ENCODE data around the gene PARD3. TPM values are rescaled to one million over a fixed set of nuclear protein-coding genes. Genes with fewer than 3 reads are reported as not detected.

The PARD3 gene
- total RNA-seq, 3 donors from 2014 or later (not counting 1 experiment from before 2014, with no cell fraction given): 0.14 to 0.49 (median 0.38) TPM

DNA sequence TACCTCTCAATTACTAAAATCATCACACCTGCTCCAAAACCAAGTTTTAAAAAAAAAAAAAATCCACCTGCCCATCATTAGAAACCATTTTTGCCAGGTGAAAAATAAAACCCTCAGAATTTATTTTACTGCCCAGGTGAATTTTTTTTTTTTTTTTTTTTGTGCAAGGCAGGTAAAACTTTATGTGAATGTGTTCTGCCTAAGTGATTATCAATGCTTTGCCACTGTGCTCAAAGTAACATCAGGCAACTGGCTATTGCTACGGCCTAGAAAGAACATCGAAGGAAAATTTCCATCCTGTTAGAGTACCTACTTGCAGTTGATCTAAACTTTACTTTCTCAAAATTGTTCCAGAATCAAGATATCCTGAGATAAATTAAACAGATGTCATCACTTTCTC, 512.1 kb downstream of the PARD3 start:
- Histone ChIP-seq H3K27me3 (ENCODE audit: control insufficient read depth, insufficient read depth, low read length) (no peaks in the 10 kb centered on the region), H3K36me3 (ENCODE audit: control insufficient read depth, insufficient read depth, low read length) (no peaks in the 10 kb centered on the region), H3K4me3 (ENCODE audit: low read length) (no peak overlapping the region), H3K4me1 (ENCODE audit: control insufficient read depth, insufficient read depth, low read length) (no peaks in the 10 kb centered on the region), H3K9me3 (ENCODE audit: control insufficient read depth, insufficient read depth, low read length) (no peaks in the 10 kb centered on the region), H3K27ac (ENCODE audit: low read length) (no peak overlapping the region)
- no peak for TF ChIP-seq CTCF (IDR thresholded peaks at IDR 0.05)
- Mint-ChIP-seq H3K27me3 (ENCODE audit: low read depth in 2 of 2) (peaks cover 8 to 10% of the 10 kb centered on the region in 2 donors), H3K9me3 (no peaks in the 10 kb centered on the region), H3K27ac (no peak overlapping the region), H3K4me1 (no peaks in the 10 kb centered on the region), H3K4me3 (no peak overlapping the region), H3K36me3 (no peaks in the 10 kb centered on the region)
- intact Hi-C loops (cut with micrococcal nuclease): no loop called here
- ATAC-seq (no peak), DNase-seq (no peak)
- whole genome bisulfite sequencing (ENCODE audit: insufficient coverage): 94% methylated on average over 2 of the region's 2 CpGs

GRCh38 chr10:34299105-34299611, 515.9 kb downstream of the PARD3 start:
- TF ChIP-seq CTCF (IDR thresholded peaks at IDR 0.05): no peak
- DNase-seq: no peak
- Mint-ChIP-seq H3K36me3 (no peaks in the 10 kb centered on the region), H3K4me3 (no peak overlapping the region), H3K27me3 (ENCODE audit: low read depth in 2 of 2) (peaks cover 8 to 13% of the 10 kb centered on the region in 2 donors), H3K4me1 (no peaks in the 10 kb centered on the region), H3K27ac (no peak overlapping the region), H3K9me3 (no peaks in the 10 kb centered on the region)
- Histone ChIP-seq H3K4me3 (ENCODE audit: low read length) (no peak overlapping the region), H3K27ac (ENCODE audit: low read length) (no peak overlapping the region), H3K36me3 (ENCODE audit: control insufficient read depth, insufficient read depth, low read length) (no peaks in the 10 kb centered on the region), H3K4me1 (ENCODE audit: control insufficient read depth, insufficient read depth, low read length) (no peaks in the 10 kb centered on the region), H3K27me3 (ENCODE audit: control insufficient read depth, insufficient read depth, low read length) (no peaks in the 10 kb centered on the region), H3K9me3 (ENCODE audit: control insufficient read depth, insufficient read depth, low read length) (no peaks in the 10 kb centered on the region)
- no peak for ATAC-seq
- intact Hi-C loops (cut with micrococcal nuclease): no loop called here
- whole genome bisulfite sequencing (ENCODE audit: insufficient coverage): 92% methylated on average over 3 of the region's 3 CpGs

- no peaks in the 10 kb centered on the region for H3K36me3 Mint-ChIP-seq
Measured at GRCh38 chr10:34298346-34298818, 516.7 kb downstream of the PARD3 start.

More at GRCh38 chr10:34298346-34298818, 516.7 kb downstream of the PARD3 start:
- WGBS (ENCODE audit: insufficient coverage): 93% methylated on average over 14 of the region's 16 CpGs
- Mint-ChIP-seq H3K9me3 (no peaks in the 10 kb centered on the region), H3K4me1 (no peaks in the 10 kb centered on the region), H3K27ac (no peak overlapping the region), H3K4me3 (no peak overlapping the region), H3K27me3 (ENCODE audit: low read depth in 2 of 2) (peaks cover 8 to 13% of the 10 kb centered on the region in 2 donors)
- Histone ChIP-seq H3K4me3 (ENCODE audit: low read length) (no peak overlapping the region), H3K27ac (ENCODE audit: low read length) (no peak overlapping the region), H3K9me3 (ENCODE audit: control insufficient read depth, insufficient read depth, low read length) (no peaks in the 10 kb centered on the region), H3K4me1 (ENCODE audit: control insufficient read depth, insufficient read depth, low read length) (no peaks in the 10 kb centered on the region), H3K27me3 (ENCODE audit: control insufficient read depth, insufficient read depth, low read length) (no peaks in the 10 kb centered on the region), H3K36me3 (ENCODE audit: control insufficient read depth, insufficient read depth, low read length) (no peaks in the 10 kb centered on the region)
- ATAC-seq (no peak), DNase-seq (no peak)
- TF ChIP-seq CTCF (IDR thresholded peaks at IDR 0.05): no peak
- intact Hi-C loops (cut with micrococcal nuclease): no loop called here
